GM18505 (cell line): ENCODE data around the gene SMC4.

Source experiments
- ATAC-seq: cut with Tn5 transposase; IDR thresholded peaks from one replicate; pipeline ENCODE4 v1.9.1; 2021; ENCODE audit not compliant: unreplicated experiment
- POLR2A ChIP-seq: IDR thresholded peaks from 4 replicates; pipeline ENCODE4 v1.6.1; 2011; ENCODE audit warnings: borderline replicate concordance; ENCODE audit not compliant: insufficient read depth, insufficient read length; ENCODE audit errors: extremely low read depth

The SMC4 gene

GRCh38 chr3:160481856-160482255, 82.4 kb downstream of the SMC4 start:
- TF ChIP-seq POLR2A, result no peak

GRCh38 chr3:160482796-160483195, 83.3 kb downstream of the SMC4 start:
- no peak for TF ChIP-seq POLR2A
- ATAC-seq, result no peak

More at GRCh38 chr3:160481856-160482255, 82.4 kb downstream of the SMC4 start:
- ATAC-seq, result no peak
